Activated CD4-positive, alpha-beta memory T cell treated with anti-CD3 and anti-CD28 coated beads, Interleukin-2, amount 10 ng/mL, durations not matched to agents 7 days and 5 days (primary cell): ENCODE measurements around the gene BMP2K. TPM values are rescaled to one million over a fixed set of nuclear protein-coding genes. Genes with fewer than 3 reads are reported as not detected.
"Not testable (repeated sequence)": the region's sequence is repeated elsewhere in the genome, so short reads cannot be mapped to it uniquely, and the experiment has no call there.

ENCODE experiments used
- CTCF ChIA-PET: fragments of 350-600 bp; sonication (Branson Sonifier 250); formaldehyde crosslinking; loops from one replicate; lab custom pipeline; 2021; ENCODE audit warnings: antibody characterized with exemption, inconsistent platforms; lab: Charles Lee
- POLR2A ChIA-PET: fragments of 350-600 bp; sonication (Branson Sonifier 250); formaldehyde crosslinking; loops from one replicate; lab custom pipeline; 2021; ENCODE audit warnings: antibody characterized with exemption; lab: Charles Lee
- DNase-seq: peaks from one replicate; pipeline ENCODE4 v3.0.0-alpha.2; 2020
- H3K27ac Mint-ChIP-seq: one replicate; pipeline ENCODE4 v1.8.0; 2021; ENCODE audit warnings: mild to moderate bottlenecking, mixed read lengths
- H3K27me3 Mint-ChIP-seq: one replicate; pipeline ENCODE4 v1.8.0; 2021; ENCODE audit warnings: mixed read lengths
- H3K36me3 Mint-ChIP-seq: one replicate; pipeline ENCODE4 v1.8.0; 2021; ENCODE audit warnings: low read depth, mixed read lengths
- H3K4me1 Mint-ChIP-seq: one replicate; pipeline ENCODE4 v1.8.0; 2021; ENCODE audit warnings: mixed read lengths
- H3K4me3 Mint-ChIP-seq: one replicate; pipeline ENCODE4 v1.8.0; 2021; ENCODE audit warnings: mild to moderate bottlenecking, mixed read lengths
- H3K9me3 Mint-ChIP-seq: one replicate; pipeline ENCODE4 v1.8.0; 2021; ENCODE audit warnings: mixed read lengths
- total RNA-seq, 2 experiments: library from RNA; stranded (reverse); gene quantifications; one replicate each; pipeline ENCODE4 v1.2.3, GENCODE V29; 2021

Gene BMP2K
- total RNA-seq, 2 experiments from 2014 or later, result 15.6 to 15.8 TPM

DNA sequence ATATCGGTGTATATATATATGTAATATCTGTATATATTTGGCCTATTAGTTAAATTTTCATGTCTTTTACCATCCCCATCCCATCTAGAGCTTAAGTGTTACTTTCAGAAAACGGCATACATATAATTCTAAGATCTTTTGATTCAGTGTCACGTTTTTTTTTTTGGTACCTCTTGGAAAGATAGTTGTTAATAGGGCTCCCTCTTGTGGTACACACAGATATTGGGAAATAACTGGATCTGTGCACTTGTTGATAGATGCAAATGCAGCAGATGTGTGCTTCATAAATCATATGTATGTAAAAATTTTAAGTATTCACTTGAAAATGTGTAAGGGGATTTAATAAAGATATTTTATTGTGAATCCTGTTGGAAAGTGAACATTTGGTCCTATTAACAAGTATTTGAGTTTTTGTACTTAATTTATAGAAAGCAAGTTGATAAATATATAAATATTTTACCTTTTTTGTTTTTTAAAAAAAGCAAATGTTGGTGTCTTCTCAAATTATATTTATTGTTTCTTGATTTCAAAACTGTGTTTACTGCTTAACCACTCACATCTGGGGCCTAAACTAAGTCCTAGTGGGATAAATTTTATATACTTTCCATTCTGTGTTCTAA, 88.4 kb downstream of the BMP2K start:
- no peak for DNase-seq
- POLR2A ChIA-PET, result no interaction called here
- Mint-ChIP-seq H3K27me3 (no peaks in the 10 kb centered on the region), H3K4me1 (peaks cover 3% of the 10 kb centered on the region), H3K4me3 (no peak overlapping the region), H3K9me3 (no peaks in the 10 kb centered on the region), H3K36me3 (peaks cover 3% of the 10 kb centered on the region), H3K27ac (no peak overlapping the region)
- CTCF ChIA-PET, result interaction anchor here (0.9 to 2.2 kb wide), 4 partner anchors 10 to 252 kb away, joined by 3 to 20 read pairs (median 6); no protein-coding TSS in a partner anchor

DNA sequence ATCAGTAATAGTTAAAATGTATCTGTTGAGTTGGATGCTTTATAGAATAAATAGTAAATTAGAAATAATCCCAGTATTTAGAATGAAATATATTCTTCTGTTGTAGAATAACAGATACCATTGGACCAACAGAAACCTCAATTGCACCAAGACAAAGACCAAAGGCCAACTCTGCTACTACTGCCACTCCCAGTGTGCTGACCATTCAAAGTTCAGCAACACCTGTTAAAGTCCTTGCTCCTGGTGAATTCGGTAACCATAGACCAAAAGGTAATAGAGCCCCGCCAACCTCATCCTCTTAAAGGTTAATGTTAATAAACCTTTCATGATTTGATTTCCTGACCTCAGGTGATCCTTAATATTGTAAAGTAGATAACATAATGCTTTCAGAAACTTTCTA, 89.3 kb downstream of the BMP2K start:
- Mint-ChIP-seq H3K4me3 (no peak overlapping the region), H3K27ac (no peak overlapping the region), H3K9me3 (no peaks in the 10 kb centered on the region), H3K36me3 (peaks cover 3% of the 10 kb centered on the region), H3K4me1 (peaks cover 3% of the 10 kb centered on the region), H3K27me3 (no peaks in the 10 kb centered on the region)
- ChIA-PET POLR2A (no interaction called here), CTCF (no interaction called here)
- DNase-seq, result no peak

GRCh38 chr4:78868712-78869111, 92.6 kb downstream of the BMP2K start:
- H3K4me1 Mint-ChIP-seq, H3K4me3 Mint-ChIP-seq, H3K27ac Mint-ChIP-seq, DNase-seq, H3K9me3 Mint-ChIP-seq, H3K27me3 Mint-ChIP-seq, POLR2A ChIA-PET: not testable (repeated sequence)
- H3K36me3 Mint-ChIP-seq, result peaks cover 11% of the 10 kb centered on the region
- CTCF ChIA-PET, result interaction anchor here (0.9 kb wide), 2 partner anchors 256 to 257 kb away, joined by 3 read pairs; no protein-coding TSS in a partner anchor

GRCh38 chr4:78870056-78870455, 93.9 kb downstream of the BMP2K start:
- CTCF ChIA-PET, result no interaction called here
- DNase-seq, result no peak
- POLR2A ChIA-PET, result no interaction called here
- H3K9me3 Mint-ChIP-seq, result no peaks in the 10 kb centered on the region
- H3K4me1 Mint-ChIP-seq, result no peaks in the 10 kb centered on the region
- no peaks in the 10 kb centered on the region for H3K27me3 Mint-ChIP-seq
- no peak overlapping the region for H3K27ac Mint-ChIP-seq
- H3K4me3 Mint-ChIP-seq, result no peak overlapping the region
- peaks cover 12% of the 10 kb centered on the region for H3K36me3 Mint-ChIP-seq

GRCh38 chr4:78876568-78877320, 100.6 kb downstream of the BMP2K start:
- CTCF ChIA-PET, result no interaction called here
- POLR2A ChIA-PET, result no interaction called here
- H3K27ac Mint-ChIP-seq, result no peak overlapping the region
- H3K4me3 Mint-ChIP-seq, result no peak overlapping the region
- H3K36me3 Mint-ChIP-seq, result peaks cover 9% of the 10 kb centered on the region
- no peaks in the 10 kb centered on the region for H3K4me1 Mint-ChIP-seq
- DNase-seq, result no peak
- no peaks in the 10 kb centered on the region for H3K9me3 Mint-ChIP-seq
- H3K27me3 Mint-ChIP-seq, result no peaks in the 10 kb centered on the region

DNA sequence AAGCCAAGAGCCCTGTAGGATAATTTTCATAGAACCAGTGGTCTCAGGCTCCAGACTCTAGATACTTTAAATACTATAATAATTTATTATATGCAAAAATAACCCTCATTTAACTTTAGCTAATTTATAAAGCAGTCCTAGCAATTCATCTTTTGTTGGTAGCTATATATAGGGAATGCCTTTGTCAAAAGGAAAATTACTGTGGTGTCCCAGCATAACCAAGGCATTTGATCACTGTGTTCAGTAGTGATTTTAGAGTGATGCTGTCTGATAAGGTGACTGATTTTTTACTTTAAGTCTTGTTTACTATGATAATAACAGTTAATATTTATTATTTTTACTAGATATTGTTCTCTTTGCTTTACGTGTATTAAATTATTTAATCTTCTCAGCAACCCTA, 101.9 kb downstream of the BMP2K start:
- CTCF ChIA-PET, result no interaction called here
- POLR2A ChIA-PET, result no interaction called here

GRCh38 chr4:78880874-78881492, 104.8 kb downstream of the BMP2K start:
- Mint-ChIP-seq H3K9me3 (no peaks in the 10 kb centered on the region), H3K27ac (no peak overlapping the region), H3K36me3 (no peaks in the 10 kb centered on the region), H3K27me3 (no peaks in the 10 kb centered on the region), H3K4me3 (no peak overlapping the region), H3K4me1 (no peaks in the 10 kb centered on the region)
- DNase-seq, result no peak
- CTCF ChIA-PET, result no interaction called here
- POLR2A ChIA-PET, result no interaction called here

More for the DNA sequence above, 101.9 kb downstream of the BMP2K start:
- no peak for DNase-seq
- Mint-ChIP-seq H3K27ac (no peak overlapping the region), H3K36me3 (peaks cover 3% of the 10 kb centered on the region), H3K4me1 (no peaks in the 10 kb centered on the region), H3K4me3 (no peak overlapping the region), H3K27me3 (no peaks in the 10 kb centered on the region), H3K9me3 (no peaks in the 10 kb centered on the region)

DNA sequence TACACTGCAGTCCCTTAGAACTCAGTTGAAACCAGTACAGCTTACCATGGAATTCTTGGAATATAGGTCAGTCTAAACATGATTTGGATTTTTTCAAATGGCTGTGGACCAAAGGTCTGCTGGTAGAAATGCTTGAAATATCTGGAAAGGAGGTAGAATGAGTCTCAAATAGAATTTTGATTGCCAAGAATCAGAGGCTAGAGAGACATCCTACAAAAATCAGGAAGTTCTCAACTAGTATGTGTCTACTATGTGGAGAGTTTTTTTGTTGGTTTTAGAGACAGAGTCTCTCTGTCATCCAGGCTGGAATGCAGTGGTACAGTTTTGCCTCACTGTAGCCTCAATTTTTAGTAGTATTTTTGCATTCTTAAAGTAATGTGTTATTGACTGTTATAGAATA, 109.4 kb downstream of the BMP2K start:
- H3K9me3 Mint-ChIP-seq, result no peaks in the 10 kb centered on the region
- POLR2A ChIA-PET, result no interaction called here
- no peak overlapping the region for H3K4me3 Mint-ChIP-seq
- CTCF ChIA-PET, result no interaction called here
- peaks cover 7% of the 10 kb centered on the region for H3K36me3 Mint-ChIP-seq
- H3K27ac Mint-ChIP-seq, result no peak overlapping the region
- no peaks in the 10 kb centered on the region for H3K27me3 Mint-ChIP-seq
- no peak for DNase-seq
- peaks cover 6% of the 10 kb centered on the region for H3K4me1 Mint-ChIP-seq

- H3K9me3 Mint-ChIP-seq, result no peaks in the 10 kb centered on the region
- peaks cover 18% of the 10 kb centered on the region for H3K36me3 Mint-ChIP-seq
- no peaks in the 10 kb centered on the region for H3K27me3 Mint-ChIP-seq
- ChIA-PET POLR2A (no interaction called here), CTCF (no interaction called here)
- H3K4me1 Mint-ChIP-seq, result peaks cover 10% of the 10 kb centered on the region
- no peak overlapping the region for H3K4me3 Mint-ChIP-seq
- no peak overlapping the region for H3K27ac Mint-ChIP-seq
- DNase-seq, result no peak
These were observed 113.8 kb downstream of the BMP2K start for GRCh38 chr4:78889955-78890354.

DNA sequence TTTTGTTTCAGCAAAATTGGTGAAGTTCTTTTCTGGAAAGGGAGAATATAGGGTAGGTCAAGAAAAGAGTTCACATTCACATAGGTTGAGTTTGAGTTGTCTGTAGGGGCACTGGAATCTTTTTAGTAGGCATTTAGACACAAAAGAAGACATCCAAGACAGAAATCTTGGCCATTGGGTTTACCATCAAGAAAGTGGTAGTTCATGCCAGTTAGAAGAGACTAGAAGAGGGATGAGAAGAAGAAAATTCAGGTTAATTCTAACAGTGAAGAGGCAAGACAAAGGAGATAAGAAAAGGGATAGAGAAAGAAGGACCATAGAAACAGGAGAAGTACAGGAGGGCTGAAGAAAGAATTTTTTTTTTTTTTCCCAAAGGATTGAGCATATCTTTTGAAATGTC, 123.2 kb downstream of the BMP2K start:
- Mint-ChIP-seq H3K27me3 (no peaks in the 10 kb centered on the region), H3K4me3 (no peak overlapping the region), H3K36me3 (peaks cover 6% of the 10 kb centered on the region), H3K4me1 (no peaks in the 10 kb centered on the region), H3K9me3 (no peaks in the 10 kb centered on the region), H3K27ac (no peak overlapping the region)
- CTCF ChIA-PET, result no interaction called here
- no peak for DNase-seq
- POLR2A ChIA-PET, result no interaction called here

- Mint-ChIP-seq H3K27ac (no peak overlapping the region), H3K27me3 (no peaks in the 10 kb centered on the region), H3K9me3 (no peaks in the 10 kb centered on the region), H3K36me3 (no peaks in the 10 kb centered on the region), H3K4me3 (no peak overlapping the region), H3K4me1 (no peaks in the 10 kb centered on the region)
- POLR2A ChIA-PET, result no interaction called here
- CTCF ChIA-PET, result no interaction called here
- no peak for DNase-seq
These were observed 125.7 kb downstream of the BMP2K start for GRCh38 chr4:78901882-78902281.

DNA sequence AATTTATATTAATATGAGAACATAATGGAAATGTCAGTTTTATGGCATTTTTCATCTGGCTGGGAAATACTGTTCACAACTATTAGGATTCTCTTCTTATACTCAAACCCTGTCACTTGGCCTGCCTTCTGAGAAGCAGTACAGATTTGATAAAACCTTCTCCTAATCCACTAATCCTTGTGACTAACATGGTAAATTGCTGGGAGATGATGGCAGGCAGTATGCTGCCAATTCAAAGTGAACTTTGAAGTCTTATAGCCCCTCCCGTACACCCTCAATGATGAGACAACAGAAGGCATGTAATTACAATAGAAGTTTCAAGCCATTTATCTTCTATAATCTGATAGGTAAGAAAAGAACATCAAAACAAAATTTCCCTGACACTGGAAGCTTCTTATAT, 126.1 kb downstream of the BMP2K start:
- H3K4me1 Mint-ChIP-seq, result no peaks in the 10 kb centered on the region
- H3K27me3 Mint-ChIP-seq, result no peaks in the 10 kb centered on the region

GRCh38 chr4:78904143-78904542, 128.0 kb downstream of the BMP2K start:
- no peaks in the 10 kb centered on the region for H3K4me1 Mint-ChIP-seq
- no peak overlapping the region for H3K27ac Mint-ChIP-seq
- no peaks in the 10 kb centered on the region for H3K36me3 Mint-ChIP-seq
- no peak overlapping the region for H3K4me3 Mint-ChIP-seq
- no peaks in the 10 kb centered on the region for H3K9me3 Mint-ChIP-seq
- POLR2A ChIA-PET, result no interaction called here
- DNase-seq, result no peak
- CTCF ChIA-PET, result no interaction called here
- H3K27me3 Mint-ChIP-seq, result no peaks in the 10 kb centered on the region

More for the DNA sequence above, 126.1 kb downstream of the BMP2K start:
- Mint-ChIP-seq H3K36me3 (no peaks in the 10 kb centered on the region), H3K9me3 (no peaks in the 10 kb centered on the region), H3K27ac (no peak overlapping the region), H3K4me3 (no peak overlapping the region)
- CTCF ChIA-PET, result no interaction called here
- no peak for DNase-seq
- POLR2A ChIA-PET, result no interaction called here
